NCI-H1694 (cell line): Measurements from ENCODE around the gene TREML4.
"Not testable (repeated sequence)": the region's sequence is repeated elsewhere in the genome, so short reads cannot be mapped to it uniquely, and the experiment has no call there.

Experiments
- DNase-seq: peaks from one replicate; lab custom pipeline; 2025; lab: John Stamatoyannopoulos, UW

The TREML4 gene

GRCh38 chr6:41208439-41209106 lies 19.6 kb upstream of the TREML4 start:
- DNase-seq = no peak

DNA sequence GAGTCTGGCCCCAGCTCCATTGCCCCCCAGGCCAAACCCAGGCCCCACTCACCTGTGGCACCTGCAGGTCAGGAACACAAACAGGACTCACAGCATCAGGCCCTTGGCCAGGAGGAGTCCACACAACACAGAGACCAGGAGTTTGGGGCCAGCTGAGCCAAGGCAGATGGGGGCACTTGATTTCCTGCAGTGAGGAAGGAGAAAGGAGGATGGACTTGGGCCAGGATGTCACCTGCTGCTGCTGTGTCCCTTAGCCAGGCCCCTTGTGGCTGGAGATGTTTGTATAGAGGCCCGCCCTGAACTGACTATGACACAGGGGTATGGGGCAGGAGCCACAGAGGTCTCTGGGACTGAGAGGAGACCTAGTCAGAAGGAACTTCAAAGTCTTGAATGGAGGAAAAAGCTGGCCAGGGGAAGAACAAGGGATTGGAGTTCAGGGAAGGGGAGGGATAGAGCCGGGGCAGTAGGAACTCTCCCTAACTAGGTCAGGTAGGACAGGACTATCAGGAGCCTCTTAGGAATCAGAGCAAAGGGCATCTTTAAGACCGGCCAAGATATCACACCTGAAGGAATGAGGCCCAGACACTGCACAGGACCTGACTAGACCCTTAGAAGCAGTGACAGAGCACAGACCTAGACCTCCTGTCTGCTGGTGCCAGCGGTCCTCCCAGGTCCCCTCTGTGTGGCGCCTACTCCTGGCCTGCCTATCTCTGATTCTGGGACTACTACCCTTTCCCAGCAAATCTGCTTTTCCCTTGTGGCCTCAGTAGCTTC lies 18.4 kb upstream of the TREML4 start:
- DNase-seq = no peak

- DNase-seq = no peak
These were observed 13.4 kb upstream of the TREML4 start for GRCh38 chr6:41214559-41215238.

- DNase-seq = no peak
These were observed 12.4 kb upstream of the TREML4 start for GRCh38 chr6:41215777-41216176.

DNA sequence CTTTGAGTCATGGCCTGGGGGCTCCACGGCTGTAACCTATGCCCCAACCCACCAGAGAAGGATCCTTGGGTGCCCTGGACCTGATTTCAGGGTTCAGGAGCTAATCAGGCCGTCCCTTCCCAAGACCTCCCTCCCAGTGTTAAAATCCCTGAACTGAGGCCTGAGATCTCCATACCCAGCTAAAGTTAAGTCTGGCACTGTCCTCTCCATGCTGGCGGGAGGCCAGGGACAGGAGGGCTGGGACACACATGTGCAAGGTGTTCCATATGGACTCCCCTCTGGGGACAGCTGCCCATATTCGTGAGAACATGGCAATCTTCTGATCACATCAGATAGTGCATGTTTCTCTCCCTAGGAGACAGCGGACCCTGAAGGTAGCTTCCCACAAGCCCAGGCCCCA lies 11.5 kb upstream of the TREML4 start:
- DNase-seq = no peak

DNA sequence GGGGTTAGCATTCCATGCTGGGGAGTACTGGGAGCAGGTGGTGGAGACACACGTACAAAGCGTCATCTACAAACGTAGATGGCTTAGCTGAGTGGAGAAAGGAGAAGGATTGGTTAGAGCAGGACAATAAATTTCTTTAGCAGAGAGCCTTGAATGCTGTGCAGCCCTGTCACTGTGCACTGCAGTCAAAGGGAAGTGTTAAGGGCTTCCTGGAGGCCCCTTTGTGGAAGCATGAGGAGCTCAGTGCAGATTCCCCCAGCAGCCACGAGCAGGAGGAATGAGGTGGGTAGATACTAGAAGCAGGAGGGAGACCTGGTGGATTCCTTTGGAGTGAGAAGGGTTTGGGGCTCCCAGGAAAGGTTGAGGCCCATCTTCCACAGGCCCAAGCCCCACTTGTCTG lies 6.1 kb upstream of the TREML4 start:
- DNase-seq = no peak

DNA sequence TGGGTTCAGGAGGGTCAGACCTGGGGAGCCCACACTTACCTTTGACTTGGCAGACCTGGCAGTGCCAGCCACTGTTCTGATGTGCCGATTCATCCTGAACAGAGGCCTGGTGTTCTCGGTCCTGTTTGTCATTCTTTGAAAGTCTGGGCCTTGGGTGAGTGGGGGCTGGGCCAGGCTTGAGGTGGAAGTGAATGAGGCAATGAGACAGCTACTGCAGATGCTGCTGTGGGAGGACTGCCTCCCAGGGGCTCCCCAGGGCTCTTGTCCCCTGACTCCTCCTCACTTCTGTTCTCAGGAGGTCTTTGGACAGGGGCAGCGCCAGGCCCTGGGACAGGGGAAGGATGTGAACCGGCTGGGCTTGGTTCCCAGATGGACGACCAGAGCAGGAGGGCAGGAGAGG lies 5.6 kb upstream of the TREML4 start:
- no peak for DNase-seq

GRCh38 chr6:41224800-41225199 lies 3.3 kb upstream of the TREML4 start:
- DNase-seq = no peak

DNA sequence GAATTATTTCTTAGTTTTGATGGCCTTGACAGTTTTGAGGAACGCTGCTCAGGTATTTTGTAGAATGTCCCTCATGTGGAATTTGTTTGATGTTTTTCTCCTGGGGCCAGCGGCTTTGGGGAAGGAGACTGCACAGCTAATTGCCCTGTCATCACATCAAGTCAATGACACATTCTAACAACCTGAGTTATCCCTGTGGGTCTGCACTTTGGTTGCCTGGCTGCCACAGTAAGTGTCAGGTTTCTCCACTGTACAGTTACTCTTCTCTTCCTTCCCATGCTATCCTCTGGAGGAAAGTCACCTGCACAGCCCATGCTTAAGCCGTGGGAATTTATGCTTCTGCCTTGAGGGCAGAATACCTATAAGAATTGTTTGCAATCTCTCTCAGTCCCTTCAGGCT lies 1.4 kb upstream of the TREML4 start:
- no peak for DNase-seq

GRCh38 chr6:41228616-41229015 lies 467 bp downstream of the TREML4 start:
- DNase-seq = no peak

DNA sequence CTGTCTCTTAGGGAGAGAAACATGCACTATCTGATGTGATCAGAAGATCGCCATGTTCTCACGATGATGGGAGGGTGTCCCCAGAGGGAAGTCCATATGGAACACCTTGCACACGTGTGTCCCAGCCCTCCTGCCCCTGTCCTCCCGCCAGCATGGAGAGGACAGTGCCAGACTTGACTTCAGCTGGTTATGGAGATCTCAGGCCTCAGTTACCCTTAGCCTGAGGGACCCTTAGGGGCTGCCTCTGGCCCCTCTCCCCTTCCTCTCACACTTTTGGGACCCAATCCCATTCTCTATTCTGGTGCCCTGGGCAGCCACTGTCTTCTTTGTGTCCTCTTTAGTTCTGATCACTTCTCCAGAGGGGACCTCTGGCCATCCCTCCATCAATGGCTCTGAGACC lies 1.6 kb downstream of the TREML4 start:
- no peak for DNase-seq

DNA sequence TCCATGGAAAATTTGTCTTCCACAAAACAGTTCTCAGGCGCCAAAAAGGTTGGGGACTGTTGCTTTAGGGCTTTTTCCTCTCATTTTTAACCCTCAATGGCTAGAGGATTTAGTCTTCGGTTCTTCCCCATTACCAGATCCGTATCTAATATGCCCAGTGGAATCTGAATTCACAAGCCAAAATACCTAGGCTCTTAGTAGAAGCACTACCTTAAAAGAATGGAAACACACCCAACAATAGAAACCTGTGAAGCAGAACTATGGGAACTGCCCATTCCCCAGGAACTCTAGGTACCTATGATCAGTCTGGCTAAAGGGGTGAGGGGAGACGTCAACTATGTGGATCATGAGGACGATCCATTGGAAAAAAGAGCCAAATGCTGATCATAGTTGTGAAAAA lies 3.1 kb downstream of the TREML4 start:
- no peak for DNase-seq

GRCh38 chr6:41232667-41233066 lies 4.5 kb downstream of the TREML4 start:
- DNase-seq = no peak

DNA sequence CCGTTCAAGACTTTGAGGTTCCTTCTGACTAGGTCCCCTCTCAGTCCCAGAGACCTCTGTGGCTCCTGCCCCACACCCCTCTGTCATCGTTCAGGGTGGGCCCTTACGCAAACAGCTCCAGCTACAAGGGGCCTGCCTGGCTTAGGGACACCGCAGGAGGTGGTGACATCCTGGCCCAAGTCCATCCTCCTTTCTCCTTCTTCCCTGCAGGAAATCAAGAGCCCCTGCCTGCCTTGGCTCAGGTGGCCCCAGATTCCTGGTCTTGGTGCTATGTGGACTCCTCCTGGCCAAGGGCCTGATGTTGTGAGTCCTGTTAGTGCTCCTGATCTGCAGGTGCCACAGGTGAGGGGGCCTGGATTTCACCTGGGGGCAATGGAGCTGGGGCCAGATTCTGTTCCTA lies 8.1 kb downstream of the TREML4 start:
- DNase-seq = no peak

GRCh38 chr6:41237128-41237527 lies 9.0 kb downstream of the TREML4 start:
- DNase-seq = no peak

GRCh38 chr6:41239467-41240159 lies 11.5 kb downstream of the TREML4 start:
- DNase-seq = no peak

GRCh38 chr6:41246529-41246928 lies 18.4 kb downstream of the TREML4 start:
- DNase-seq = not testable (repeated sequence)

- no peak for DNase-seq
These were observed 19.2 kb downstream of the TREML4 start for GRCh38 chr6:41247288-41247865.

- no peak for DNase-seq
These were observed 19.9 kb downstream of the TREML4 start for GRCh38 chr6:41247882-41248705.

DNA sequence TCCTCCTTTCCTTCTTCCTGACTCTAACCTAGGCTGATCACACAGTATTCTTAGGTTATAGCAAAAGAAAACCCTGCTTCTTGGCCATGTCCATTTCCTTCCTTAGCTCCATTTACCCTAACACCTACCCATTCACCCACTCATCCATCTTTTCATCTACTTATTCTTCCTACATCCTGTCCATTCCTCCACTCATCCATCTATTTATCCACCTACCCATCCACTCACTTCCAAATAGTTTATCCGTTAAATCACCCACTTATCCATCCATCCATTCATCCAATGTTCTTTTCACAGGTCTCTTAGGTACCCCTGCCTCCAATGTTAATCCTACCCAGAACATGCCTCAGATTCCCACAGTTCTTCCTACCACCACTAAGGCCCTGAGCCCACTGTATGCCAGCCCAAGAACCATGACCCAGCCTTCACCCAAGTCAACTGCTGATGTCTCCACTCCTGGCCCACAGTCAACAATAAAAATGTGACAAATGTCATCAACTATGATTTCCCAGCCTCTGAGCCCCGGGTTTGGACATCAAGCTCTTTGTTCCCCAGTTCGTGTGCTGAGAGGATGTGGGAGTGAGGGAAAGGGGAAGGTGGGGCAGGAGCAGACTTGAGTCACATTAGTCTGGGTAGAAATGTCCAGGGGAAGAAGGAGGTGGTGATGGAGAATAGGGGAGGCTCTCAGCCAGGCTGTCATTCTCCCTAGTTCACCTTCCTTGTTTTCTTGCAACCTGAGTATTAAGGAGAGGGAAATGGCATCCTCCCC lies 24.4 kb downstream of the TREML4 start:
- no peak for DNase-seq

- no peak for DNase-seq
These were observed 27.0 kb downstream of the TREML4 start for GRCh38 chr6:41255110-41255509.
